HG02759 (cell line): ENCODE measurements around the gene TBXAS1.

Experiments used
- ATAC-seq: cut with Tn5 transposase; IDR thresholded peaks from one replicate; pipeline ENCODE4 v1.9.1; 2021; ENCODE audit warnings: mild to moderate bottlenecking, moderate library complexity; ENCODE audit not compliant: unreplicated experiment

Gene TBXAS1

DNA sequence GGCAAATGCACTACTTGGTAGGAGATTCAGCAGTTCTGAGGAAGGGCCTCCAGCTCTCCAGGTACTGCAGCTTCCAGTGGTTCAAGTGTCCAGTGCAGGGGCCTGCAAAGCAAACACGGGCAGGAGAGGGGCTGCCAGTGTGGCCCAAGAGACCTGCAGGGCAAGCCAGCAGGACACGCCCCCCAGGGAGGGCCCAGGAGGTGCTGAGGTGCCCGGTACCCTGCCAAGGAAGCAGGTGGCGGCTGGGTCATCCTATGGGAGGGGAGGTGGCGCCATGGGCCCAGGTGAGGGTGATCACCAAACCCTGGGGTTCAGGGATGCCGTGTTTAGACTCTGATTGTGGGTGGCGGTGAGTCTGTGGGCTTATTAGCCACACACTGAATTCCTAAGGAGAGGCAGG lies 188.0 kb downstream of the TBXAS1 start:
- no peak for ATAC-seq

DNA sequence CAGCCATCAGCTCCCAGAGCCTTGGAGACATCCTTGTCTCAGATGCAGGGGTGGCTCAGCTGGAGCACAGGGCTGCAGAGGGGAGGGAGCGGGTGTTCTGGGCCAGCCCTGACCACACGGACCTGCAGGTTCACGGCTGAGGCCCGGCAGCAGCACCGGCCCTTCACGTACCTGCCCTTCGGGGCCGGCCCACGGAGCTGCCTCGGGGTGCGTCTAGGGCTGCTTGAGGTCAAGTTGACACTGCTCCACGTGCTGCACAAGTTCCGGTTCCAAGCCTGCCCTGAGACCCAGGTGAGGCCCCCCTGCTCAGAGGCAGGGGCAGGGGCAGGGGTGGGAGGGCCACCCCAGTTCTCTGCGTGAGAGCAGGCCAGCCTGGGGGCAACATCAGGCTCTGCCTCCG lies 188.5 kb downstream of the TBXAS1 start:
- no peak for ATAC-seq

DNA sequence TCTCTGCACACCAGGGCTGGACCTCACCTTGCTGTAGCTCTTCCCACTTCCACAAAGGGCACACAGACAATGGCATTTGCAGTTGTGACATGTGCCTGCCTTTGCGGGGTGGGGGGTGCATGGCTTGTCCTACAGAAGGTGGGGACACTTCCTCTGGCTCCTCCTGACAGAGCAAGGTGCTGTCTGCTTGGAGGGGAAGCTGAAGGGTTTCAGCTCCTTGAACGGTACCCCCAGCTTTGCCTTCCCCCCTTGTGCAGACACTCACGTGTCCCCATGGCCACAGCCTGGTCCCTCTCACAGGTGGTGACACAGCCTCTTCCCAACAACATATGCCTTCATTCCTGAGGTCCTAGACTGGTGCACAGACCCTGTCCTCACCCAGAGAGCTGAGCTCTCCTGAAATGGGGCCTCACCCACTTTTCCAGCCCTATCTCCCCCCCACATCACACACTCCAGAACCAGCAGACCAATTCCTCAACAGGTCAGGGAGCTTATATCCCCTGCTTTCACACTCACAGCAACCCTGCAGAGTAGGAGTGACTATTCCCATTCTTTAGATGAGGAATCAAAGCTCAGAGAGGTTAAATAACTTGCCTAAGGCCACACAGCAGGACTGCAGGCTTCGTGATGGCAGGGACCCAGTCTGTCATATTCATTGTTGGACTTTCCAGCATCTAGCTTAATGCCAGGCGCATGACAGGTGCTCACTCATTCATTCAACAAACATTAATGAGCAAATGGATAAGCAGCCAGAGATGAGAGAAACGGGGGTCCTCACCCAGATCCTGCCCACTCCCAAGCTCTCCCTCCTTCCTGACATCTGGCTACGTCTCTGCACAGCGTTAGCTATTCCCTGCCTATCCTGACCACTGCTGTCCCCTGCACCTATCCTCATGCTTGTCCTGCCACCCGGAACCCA lies 189.3 kb downstream of the TBXAS1 start:
- no peak for ATAC-seq

DNA sequence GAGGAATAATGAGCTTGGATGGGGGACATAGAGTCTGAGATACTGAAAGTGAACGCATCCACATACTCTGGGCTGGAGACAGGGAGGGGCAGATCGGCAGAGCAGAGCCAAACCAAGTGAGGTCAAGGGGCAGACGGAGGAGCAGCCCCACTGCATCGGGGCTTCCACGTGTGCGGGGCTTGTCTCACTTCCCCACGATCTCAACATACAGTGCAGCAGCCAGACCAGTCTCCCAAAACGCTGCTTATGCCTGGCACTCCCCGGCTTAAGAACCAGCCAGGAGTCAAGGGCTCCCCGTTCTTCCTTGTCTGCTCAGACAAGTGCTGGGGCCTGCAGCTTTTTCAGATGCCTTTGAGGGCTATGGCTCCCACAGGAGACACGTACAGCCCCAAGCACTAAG lies 190.1 kb downstream of the TBXAS1 start:
- ATAC-seq, result no peak

DNA sequence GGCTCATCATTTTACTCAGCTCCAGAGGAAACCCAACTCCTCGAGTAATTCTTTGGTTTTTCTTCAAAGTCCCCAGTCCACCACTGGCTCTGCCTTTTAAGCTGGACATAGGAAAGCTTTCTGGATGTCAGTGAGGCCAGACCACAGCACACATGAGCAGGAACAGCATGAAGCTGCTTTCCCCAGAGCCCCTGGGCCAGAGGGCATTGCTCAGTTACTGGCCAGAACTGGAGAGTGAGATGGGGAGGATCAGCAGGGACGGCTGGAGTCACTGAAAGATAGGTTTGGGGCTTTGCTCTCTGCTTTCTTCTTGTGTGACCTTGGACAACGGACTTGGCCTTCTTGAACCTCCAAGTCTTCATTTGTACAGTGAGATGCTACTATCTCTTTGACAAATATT lies 190.5 kb downstream of the TBXAS1 start:
- ATAC-seq, result no peak

DNA sequence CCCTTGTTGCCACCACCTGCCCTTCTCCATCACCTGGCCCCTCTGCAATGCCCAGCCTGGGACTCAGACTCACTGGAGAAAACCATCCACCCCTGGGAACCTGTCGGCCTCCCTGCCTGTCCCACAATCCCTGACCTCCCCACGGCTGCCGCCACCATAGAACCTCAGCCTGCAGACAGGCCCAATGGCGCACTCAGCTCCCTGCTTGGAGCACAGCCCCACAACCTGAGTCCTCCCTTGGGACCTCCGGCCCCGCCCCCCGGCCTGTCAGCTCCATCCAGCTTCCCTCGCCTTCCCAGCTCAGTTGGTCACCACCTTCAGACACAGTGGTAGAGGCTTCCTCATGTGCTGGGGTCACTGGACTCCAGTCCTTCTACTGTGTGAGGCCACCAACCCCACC lies 192.5 kb downstream of the TBXAS1 start:
- no peak for ATAC-seq

DNA sequence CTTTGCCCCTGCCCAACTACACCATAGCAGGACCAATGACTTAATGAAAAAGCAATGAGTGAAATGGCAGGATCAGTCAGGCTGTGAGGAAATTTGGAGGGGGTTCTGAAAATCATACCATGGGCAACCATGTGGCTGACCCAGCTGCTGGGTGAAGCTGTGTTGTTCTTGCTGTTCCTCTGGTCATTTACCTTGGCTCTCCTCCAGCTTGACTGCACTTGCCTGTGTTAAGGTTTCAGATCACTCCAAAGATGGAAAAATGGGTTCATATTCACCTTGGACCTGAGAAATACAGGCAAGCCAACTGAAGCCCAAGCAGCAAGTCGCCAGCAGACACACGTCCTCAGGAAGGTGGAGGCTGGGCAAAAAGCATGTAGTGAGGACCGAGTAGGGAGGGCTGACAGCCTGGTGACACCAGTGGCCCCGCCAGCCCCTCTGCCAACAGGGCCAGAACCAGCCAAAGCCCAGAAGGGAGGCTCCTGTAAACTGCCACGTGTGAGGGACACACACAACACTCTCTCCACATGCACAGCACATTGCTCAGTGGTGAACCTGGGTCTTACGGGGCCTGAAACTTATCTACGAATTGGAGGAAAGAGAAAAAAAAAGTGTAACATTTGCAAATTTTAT lies 193.6 kb downstream of the TBXAS1 start:
- no peak for ATAC-seq

DNA sequence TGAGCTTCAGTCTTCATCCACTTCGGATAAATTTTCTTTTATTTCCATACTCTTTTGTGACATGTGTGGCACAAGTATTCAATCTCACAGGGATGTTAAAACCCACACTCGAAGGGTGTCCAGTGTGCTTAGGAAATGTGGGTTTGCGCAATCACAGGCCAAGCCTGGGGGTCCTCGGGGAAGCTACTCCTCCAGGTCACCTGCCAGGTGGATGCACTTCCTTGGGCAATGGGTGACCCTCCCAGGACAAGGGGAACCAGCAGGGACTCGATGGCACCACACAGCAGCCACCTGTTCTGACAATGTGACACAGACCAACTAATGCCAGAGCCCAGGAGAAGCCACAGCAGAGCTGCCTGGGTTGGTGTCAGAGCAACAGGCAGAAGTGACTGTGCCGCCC lies 194.7 kb downstream of the TBXAS1 start:
- ATAC-seq, result no peak

DNA sequence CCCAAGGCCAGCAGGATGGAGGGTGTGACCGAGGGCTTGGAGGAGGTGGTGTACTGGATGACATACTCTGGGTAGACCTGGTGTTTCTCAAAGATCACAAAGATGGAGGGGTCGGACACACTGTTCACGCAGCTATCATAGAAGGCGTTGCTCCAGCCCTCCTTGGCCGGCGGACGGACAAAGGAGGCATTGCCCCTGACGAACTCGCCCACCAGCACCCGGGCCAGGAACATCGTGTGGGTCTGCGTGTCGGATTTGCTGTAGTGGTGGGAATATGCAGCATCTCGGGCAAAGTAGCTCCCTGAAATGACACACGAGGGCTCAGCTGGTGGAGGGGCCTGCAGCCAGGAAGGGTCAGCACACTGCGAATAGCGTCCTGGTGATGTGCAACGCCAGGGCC lies 195.5 kb downstream of the TBXAS1 start:
- ATAC-seq, result no peak

DNA sequence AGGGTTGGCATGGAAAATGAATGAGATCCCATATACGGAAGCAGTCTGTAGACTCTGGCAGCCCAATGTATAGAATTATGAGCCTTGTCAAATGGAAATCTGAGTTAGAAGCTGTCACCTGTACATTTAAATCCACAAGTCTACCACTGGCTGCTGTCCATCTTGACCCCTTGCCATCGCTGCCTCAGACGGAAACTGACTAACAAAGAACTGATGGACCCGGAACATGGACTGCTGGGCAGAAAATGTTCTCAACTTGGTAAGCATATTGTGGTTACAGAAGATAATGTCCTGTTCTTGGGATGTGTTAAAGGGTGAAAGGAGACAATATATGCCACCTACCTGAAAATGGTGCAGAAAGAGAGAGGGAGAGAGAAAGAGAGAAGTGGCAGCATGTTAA lies 196.2 kb downstream of the TBXAS1 start:
- ATAC-seq, result no peak

DNA sequence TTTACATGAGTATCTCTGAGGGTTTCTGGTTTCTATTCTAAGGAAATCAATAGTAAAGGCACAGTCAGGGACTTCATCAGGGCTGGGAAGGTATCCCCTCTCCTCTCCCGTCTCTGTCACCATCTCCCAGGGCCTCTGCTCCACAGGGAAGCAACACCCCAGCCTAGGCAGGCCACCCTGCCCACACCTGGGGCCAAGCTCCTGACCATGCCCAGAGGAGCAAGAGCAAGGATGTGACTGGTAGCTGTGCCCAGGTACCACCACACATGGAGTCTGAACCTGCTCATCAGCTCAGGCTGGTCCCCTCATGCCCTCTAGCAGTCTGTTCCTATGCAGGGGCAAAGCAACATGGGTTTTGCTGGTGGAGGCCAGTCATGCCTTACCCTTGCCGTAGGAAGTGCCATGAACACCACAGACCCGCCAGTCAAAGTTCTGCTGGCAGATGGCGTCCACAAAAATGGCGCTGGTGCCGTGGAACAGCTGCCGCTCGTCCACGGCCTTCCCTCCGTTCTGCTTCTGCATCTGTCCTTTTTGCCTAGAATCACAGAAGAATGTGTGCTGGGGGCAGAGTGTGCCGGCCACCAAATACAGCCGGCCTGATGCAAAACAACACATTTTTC lies 196.9 kb downstream of the TBXAS1 start:
- no peak for ATAC-seq

DNA sequence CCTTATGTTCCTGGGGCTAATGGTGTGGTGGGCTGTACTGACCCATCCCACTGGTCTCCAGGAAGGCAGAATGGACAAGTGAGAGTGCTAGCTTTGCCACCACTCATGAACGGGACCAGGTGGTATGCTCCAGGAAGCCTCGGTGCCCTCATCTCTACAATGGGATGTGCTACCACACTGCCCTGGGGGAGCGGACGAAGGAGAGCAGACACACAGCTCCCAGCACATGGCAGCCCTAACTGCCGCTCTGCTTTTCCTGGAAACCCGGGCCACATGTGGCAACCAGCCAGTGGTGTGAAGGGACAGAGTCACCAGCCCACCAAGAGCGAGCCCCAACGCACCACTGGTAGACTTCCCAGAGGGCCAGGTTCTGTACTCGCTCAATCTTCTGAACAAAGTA lies 197.9 kb downstream of the TBXAS1 start:
- no peak for ATAC-seq

DNA sequence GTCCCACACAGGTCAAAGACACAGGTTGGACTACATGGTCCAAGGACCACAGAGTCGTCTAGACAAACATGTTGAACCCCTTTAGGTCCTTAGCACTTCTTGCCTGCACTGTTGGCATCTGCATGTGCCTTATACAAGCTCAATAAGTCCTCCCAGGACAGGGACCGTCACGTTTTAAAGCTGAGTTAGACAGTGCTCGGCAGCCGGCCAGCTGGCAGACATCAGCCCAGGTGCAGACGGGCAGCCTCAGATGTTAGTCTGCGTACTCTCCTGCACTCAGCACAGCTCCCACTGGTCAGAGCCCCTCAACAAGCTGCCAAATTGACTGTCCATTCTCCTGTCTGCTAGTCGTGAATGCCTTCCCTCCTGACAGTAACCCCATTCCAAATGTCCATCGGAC lies 198.8 kb downstream of the TBXAS1 start:
- no peak for ATAC-seq

DNA sequence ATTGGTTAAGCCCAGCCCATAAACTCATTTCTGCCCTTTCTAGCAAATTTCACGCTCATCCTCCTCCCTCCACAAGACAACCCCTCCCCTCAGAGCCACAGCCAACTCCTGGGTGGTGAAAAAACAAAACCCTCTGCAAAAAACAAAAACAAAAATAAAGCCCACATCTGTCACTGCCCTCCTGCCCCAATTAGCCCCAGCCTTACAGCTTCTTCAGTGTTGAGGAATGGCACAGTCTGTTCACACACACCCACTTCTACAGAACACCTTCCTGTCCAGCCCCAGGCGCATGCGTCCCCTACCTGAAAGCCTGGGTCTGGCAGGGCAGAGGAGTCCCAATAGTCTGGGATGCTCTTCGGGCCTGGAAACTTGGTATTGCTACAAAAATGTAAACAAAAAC lies 199.2 kb downstream of the TBXAS1 start:
- no peak for ATAC-seq

DNA sequence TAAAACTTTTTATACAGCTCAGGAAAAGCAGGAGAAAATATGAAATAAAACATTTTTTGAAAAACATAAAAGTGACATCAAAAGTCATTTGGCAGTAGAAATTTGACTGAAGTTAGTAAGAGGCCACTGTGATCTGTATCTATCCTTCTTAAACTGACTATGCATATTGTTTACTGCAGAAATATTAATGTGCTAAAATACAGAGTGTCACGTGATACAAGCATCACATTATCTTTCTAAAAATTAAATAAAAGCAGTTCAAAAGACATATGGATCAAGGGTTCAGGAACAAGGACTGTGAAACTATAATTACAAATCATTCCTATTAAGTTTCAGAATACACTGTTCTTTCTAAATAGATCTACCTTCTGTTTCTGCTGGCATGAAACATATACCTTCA lies 200.0 kb downstream of the TBXAS1 start:
- no peak for ATAC-seq

DNA sequence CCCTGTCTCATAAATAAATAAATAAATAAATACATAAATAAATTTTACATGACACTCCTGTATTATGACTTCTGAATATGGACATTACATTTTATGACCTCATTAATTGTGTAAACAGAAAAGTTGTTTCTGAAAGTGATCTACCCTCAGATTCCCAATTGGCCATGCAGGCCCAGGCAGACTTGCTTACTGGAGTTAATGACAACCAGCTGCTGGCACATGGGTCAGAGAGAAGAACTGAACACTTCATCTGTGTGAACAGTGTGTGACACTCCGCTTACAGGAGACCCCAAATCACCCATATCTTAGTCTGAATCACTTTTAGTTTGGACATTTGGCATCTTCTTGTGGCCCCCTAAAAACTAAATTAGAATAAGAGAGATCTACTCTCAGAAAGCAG lies 202.3 kb downstream of the TBXAS1 start:
- no peak for ATAC-seq

DNA sequence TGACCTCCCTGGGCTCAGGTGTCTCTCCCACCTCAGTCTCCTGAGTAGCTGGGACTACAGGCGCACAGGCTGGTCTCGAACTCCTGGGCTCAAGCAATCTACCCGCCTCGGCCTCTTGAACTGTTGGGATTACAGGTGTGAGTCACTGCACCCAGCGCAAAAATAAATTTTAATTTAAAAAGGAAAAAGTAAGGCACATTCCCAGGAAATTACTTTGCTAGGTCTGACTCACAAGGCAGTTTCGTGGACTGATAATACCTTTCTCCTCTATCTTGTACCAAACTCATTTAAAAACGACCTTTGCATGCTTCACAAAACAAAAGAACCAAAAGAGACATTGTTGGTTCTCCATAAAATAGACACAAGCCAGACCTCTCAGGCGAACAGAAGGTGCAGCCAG lies 204.0 kb downstream of the TBXAS1 start:
- no peak for ATAC-seq

DNA sequence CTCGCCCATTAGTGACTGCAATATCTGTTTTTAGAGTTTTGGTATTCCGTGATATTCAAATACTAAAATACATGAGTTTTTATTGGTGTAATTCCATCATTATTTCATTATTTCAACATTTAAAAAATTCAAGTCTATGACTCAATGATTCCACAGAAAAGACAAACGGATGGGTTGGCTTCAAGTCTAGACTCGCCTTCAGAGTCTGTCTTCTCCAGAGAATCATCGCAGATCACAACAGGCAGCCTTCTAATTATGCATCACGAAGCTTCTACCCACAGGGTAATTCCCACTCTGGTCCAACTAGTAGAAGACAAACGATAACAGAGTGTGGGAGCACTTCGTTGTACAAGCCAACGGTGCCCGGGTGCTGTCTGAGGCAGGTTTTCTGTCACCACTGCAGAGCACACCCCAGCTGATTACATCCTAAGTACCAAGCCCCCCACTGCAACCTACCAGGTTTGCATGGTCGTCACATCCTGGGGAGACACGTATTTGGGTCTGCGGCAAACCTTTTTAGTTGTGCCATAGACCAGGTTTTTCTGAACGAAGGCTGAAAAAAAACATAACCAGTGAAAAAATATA lies 204.8 kb downstream of the TBXAS1 start:
- ATAC-seq, result no peak

DNA sequence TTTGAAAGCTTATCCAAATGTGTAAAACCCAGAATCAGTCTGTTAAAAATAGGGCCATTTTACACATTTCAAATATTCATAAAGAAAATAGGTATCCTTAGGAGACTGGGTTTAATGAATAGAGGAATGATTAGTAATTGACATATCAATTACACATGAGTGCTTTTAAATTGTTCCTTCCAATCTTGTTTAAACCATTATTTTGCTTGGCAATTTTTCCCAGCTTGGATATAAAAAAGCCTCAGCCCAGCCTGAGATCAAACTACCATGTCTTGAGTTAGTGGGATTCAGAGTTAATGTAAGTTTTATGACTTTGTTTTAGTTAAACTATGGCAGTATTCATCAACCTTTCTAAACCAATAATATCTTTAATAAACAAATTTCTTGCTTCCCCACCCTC lies 205.4 kb downstream of the TBXAS1 start:
- no peak for ATAC-seq

DNA sequence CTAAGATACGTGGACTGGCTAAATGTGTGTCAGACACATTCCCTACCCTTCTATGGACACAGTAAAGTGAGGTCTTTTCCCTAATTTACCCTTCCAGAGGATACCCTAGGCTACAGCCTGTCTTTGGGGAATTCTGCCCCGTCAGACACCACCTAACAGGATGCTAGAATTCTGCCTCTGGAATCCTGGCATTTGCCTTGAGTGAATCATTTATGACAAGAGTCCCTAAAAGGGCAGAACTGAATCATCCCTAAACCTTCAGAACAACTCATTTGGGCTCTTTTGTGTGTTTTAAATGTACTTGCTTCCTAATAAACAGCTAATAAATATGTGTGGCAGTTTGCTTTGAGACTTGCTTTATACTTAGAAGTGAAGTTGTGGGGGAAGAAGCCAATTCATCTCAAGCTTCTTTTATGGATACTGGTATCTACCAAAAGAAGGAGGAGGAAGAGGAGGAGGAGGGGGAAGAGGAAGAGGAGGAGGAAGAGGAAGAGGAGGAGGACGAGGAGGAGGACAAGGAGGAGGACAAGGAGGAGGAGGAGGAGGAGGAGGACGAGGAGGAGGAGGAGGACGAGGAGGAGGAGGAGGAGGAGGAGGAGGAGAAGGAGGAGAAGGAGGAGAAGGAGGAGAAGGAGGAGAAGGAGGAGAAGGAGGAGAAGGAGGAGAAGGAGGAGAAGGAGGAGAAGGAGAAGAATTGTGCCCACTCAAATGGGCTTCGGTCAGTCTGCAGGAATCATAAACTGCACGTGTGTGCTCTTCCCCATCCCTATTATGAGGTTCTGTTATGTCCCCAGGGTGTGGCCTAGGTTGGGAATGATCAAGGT lies 206.5 kb downstream of the TBXAS1 start:
- no peak for ATAC-seq
